Measurements from ENCODE around the gene OR5B12.

GRCh38 chr11:58444300-58444699 lies 2.3 kb upstream of the OR5B12 start:
- TF ChIP-seq POLR2A (IDR thresholded peaks at IDR 0.05), result no peak
- no peak for TF ChIP-seq CTCF (IDR thresholded peaks at IDR 0.05)
- no peak for TF ChIP-seq EP300 (IDR thresholded peaks at IDR 0.05)
- TF ChIP-seq POLR2AphosphoS5 (IDR thresholded peaks at IDR 0.05), result no peak
